Activated CD4-positive, alpha-beta T cell treated with anti-CD3 and anti-CD28 coated beads for 36 hours (primary cell): ENCODE data around the gene SLC1A5. TPM values are rescaled to one million over a fixed set of nuclear protein-coding genes. Genes with fewer than 3 reads are reported as not detected.

Experiments
- ATAC-seq: fragments of 200-7000 bp; cut with Tn5 transposase; one replicate; pipeline ENCODE4 v1.10.0; 2021; ENCODE audit warnings: mild to moderate bottlenecking, moderate library complexity
- CTCF ChIA-PET: fragments of 350-600 bp; sonication (Branson Sonifier 250); formaldehyde crosslinking; loops from one replicate; lab custom pipeline; 2021; ENCODE audit warnings: antibody characterized with exemption; lab: Charles Lee
- POLR2A ChIA-PET: fragments of 350-600 bp; sonication (Branson Sonifier 250); formaldehyde crosslinking; loops from one replicate; lab custom pipeline; 2021; ENCODE audit warnings: antibody characterized with exemption, inconsistent platforms; lab: Charles Lee
- DNase-seq: peaks from one replicate; pipeline ENCODE4 v3.0.0-alpha.2; 2020
- H3K27ac Mint-ChIP-seq: one replicate; pipeline ENCODE4 v1.8.0; 2021; ENCODE audit warnings: mixed read lengths
- H3K27me3 Mint-ChIP-seq: one replicate; pipeline ENCODE4 v1.8.0; 2021; ENCODE audit warnings: mixed read lengths
- H3K36me3 Mint-ChIP-seq: one replicate; pipeline ENCODE4 v1.8.0; 2021; ENCODE audit warnings: low read depth, mixed read lengths
- H3K4me1 Mint-ChIP-seq: one replicate; pipeline ENCODE4 v1.8.0; 2021; ENCODE audit warnings: mixed read lengths
- H3K4me3 Mint-ChIP-seq: one replicate; pipeline ENCODE4 v1.8.0; 2021; ENCODE audit warnings: mild to moderate bottlenecking, moderate library complexity, mixed read lengths
- H3K9me3 Mint-ChIP-seq: one replicate; pipeline ENCODE4 v1.8.0; 2021; ENCODE audit warnings: low read depth, mixed read lengths
- intact Hi-C, 2 experiments: fragments of 100-400 bp; cut with DNase I in 1 of 2; cut with micrococcal nuclease in 1 of 2; formaldehyde crosslinking; loops; one replicate each; pipeline versions ENCODE4 v1.14.2 to v1.15.1; 2022 to 2024; cut with DNase I, micrococcal nuclease
- total RNA-seq, 2 experiments: library from RNA; stranded (reverse); gene quantifications; one replicate each; pipeline ENCODE4 v1.2.3, GENCODE V29; 2021

The SLC1A5 gene
- total RNA-seq, 2 experiments from 2014 or later, result 200 to 227 TPM

DNA sequence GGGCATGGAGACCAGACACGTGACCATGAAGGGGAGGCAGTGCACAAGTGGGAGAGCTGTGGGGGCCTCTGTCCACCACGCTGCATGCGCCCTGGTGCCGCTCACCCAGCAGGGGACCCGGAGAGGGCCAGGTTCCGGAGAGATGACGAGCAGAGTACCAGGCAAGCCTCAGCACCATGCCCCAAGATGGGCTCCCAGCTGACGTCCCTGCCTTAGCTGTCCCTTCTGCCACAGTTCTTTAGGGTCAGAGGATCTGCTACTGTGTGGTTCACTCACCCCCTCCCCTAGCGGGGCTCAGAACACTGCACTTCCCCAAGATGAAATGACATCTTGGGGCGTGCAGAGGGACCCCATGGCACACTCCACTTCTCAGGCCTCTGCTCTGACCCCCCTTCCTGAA is 61.8 kb downstream of the SLC1A5 start:
- DNase-seq (no peak), ATAC-seq (no peak)
- H3K9me3 Mint-ChIP-seq, result no peaks in the 10 kb centered on the region
- intact Hi-C loops, result loop anchor here in 1 of 2 experiments (5.0 kb wide), 1 partner anchor 34 kb away; no protein-coding TSS in a partner anchor
- CTCF ChIA-PET, result interaction anchor here (0.7 to 3.7 kb wide), 5 partner anchors 11 to 206 kb away, joined by 3 to 62 read pairs (median 4); no protein-coding TSS in a partner anchor
- no peak overlapping the region for H3K4me3 Mint-ChIP-seq
- POLR2A ChIA-PET, result interaction anchor here (1.0 kb wide), 1 partner anchor 16 kb away, joined by 3 read pairs; no protein-coding TSS in a partner anchor
- H3K4me1 Mint-ChIP-seq, result peaks cover 15% of the 10 kb centered on the region
- H3K27ac Mint-ChIP-seq, result no peak overlapping the region
- no peaks in the 10 kb centered on the region for H3K27me3 Mint-ChIP-seq
- H3K36me3 Mint-ChIP-seq, result peaks cover 44% of the 10 kb centered on the region

DNA sequence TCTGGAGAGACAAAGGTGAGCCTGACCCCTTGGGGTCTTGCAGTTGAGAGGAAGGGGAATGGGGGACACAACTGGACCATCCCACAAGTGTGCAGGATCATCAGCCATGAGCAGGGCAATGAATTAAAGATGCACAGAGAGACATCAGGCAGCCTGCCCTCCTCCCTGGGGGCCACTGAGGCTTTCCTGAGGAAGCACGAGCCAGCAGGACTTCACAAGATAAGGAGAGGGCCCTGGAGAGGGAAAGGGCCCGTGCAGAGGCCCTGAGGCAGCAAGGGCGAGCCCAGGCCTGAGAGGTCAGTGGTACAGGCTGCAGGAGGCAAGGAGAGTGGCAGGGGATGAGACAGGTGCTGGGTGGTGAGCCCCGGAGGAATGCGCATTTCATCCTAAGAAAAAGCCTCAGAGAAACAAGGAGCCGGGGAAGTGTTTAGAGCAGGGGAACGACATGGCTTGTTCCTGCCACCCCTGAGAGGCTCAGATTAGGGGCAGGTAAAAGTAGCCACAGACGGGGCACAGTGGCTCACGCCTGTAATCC is 62.5 kb downstream of the SLC1A5 start:
- DNase-seq, result no peak
- H3K9me3 Mint-ChIP-seq, result no peaks in the 10 kb centered on the region
- H3K27me3 Mint-ChIP-seq, result no peaks in the 10 kb centered on the region
- H3K4me1 Mint-ChIP-seq, result peaks cover 10% of the 10 kb centered on the region
- intact Hi-C loops, result loop anchor here in 1 of 2 experiments (5.0 kb wide), 1 partner anchor 34 kb away; no protein-coding TSS in a partner anchor
- ChIA-PET CTCF (interaction anchor here (0.7 kb wide), 1 partner anchor 206 kb away, joined by 3 read pairs; no protein-coding TSS in a partner anchor), POLR2A (no interaction called here)
- H3K4me3 Mint-ChIP-seq, result no peak overlapping the region
- H3K27ac Mint-ChIP-seq, result no peak overlapping the region
- ATAC-seq, result no peak
- H3K36me3 Mint-ChIP-seq, result peaks cover 47% of the 10 kb centered on the region

DNA sequence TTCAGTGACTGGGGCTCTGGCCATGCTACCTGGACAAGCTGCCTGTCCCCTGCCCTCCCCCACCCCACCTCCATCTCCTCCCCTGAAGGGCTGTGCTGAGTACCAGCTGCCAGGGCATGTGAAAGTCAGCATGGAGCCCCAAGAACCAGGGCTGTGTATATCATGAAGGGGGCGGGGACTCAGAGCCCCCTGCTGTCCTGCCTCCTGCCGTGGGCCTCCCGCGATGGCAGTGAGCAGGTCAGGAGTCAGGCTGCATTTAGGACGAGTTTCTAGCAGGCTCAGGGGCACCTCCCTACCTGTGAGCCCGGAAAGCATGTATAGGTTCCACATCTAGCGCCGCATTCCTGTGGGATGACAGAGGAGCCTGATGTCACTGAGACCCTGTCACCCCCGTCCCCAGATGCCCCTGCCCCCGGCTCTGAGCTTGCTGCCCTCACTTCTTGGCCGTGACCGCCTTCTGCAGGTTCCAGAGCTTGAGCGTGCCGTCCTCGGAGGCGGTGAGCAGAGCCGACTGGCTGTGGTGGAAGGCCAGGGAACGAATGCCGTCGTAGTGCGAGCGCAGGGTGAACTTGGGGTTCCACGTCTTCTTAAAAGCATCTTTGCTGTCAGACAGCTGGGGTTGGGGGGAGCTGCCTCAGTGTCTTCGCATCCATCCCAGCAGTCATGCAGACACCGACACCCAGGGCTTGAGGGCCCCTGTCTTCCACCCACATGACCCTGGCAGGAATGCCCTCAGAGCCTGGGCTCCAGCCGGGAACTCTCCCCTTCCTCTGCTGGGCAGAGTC is 63.2 kb downstream of the SLC1A5 start:
- no peaks in the 10 kb centered on the region for H3K27me3 Mint-ChIP-seq
- CTCF ChIA-PET, result no interaction called here
- DNase-seq, result no peak
- no peaks in the 10 kb centered on the region for H3K9me3 Mint-ChIP-seq
- POLR2A ChIA-PET, result interaction anchor here (0.5 kb wide), 1 partner anchor 9 kb away, joined by 3 read pairs; no protein-coding TSS in a partner anchor
- no peak for ATAC-seq
- intact Hi-C loops, result loop anchor here in 1 of 2 experiments (5.0 kb wide), 1 partner anchor 33 kb away; no protein-coding TSS in a partner anchor
- H3K36me3 Mint-ChIP-seq, result peaks cover 48% of the 10 kb centered on the region
- no peak overlapping the region for H3K4me3 Mint-ChIP-seq
- peaks cover 8% of the 10 kb centered on the region for H3K4me1 Mint-ChIP-seq
- H3K27ac Mint-ChIP-seq, result no peak overlapping the region

Other genes starting within 250 kb of the SLC1A5 start
- 100 to 1,000 TPM; 493 to 631 TPM for gene CALM3, start 187.3 kb downstream of the SLC1A5 start, total RNA-seq
- 10 to 100 TPM; 40.1 to 41.0 TPM for gene PTGIR, start 163.5 kb downstream of the SLC1A5 start, total RNA-seq
- gene GNG8, start 152.4 kb downstream of the SLC1A5 start, total RNA-seq, result 10 to 100 TPM; 13.8 to 17.4 TPM
- gene DACT3, start 127.4 kb downstream of the SLC1A5 start, total RNA-seq, result 1 to 10 TPM; 2.9 to 3.1 TPM
- 10 to 100 TPM; 76.0 to 78.3 TPM for gene PRKD2, start 71.5 kb downstream of the SLC1A5 start, total RNA-seq
- gene FKRP, start 42.5 kb downstream of the SLC1A5 start, total RNA-seq, result 10 to 100 TPM; 12.1 to 16.2 TPM
- 10 to 100 TPM; 56.4 to 56.8 TPM for gene STRN4, start 42.1 kb downstream of the SLC1A5 start, total RNA-seq
- 100 to 1,000 TPM; 102 to 104 TPM for gene AP2S1, start 62.3 kb upstream of the SLC1A5 start, total RNA-seq
- gene ARHGAP35, start 72.4 kb upstream of the SLC1A5 start, total RNA-seq, result 10 to 100 TPM; 16.5 to 17.2 TPM
- under 1 TPM in 1 of 2 experiments, not detected in 1; 0.50 TPM for gene NPAS1, start 231.2 kb upstream of the SLC1A5 start, total RNA-seq